ENCODE data around the gene PRMT2. TPM values are rescaled to one million over a fixed set of nuclear protein-coding genes. Genes with fewer than 3 reads are reported as not detected.

PRMT2 gene
- total RNA-seq, 1 experiment from 2014 or later, result 86.4 TPM

- Histone ChIP-seq H3K27me3 (replicated peaks; ENCODE audit: insufficient read depth, low read depth, low read length, poor library complexity) (no peaks in the 10 kb centered on the region), H3K36me3 (ENCODE audit: insufficient read depth, low read length, poor library complexity, severe bottlenecking) (no peaks in the 10 kb centered on the region), H3K4me3 (ENCODE audit: low read depth, low read length, poor library complexity, severe bottlenecking) (no peak overlapping the region), H3K27ac (ENCODE audit: low read depth, low read length, poor library complexity, severe bottlenecking) (no peak overlapping the region), H3K4me1 (ENCODE audit: insufficient read depth, low read length, poor library complexity, severe bottlenecking) (peaks cover 8% of the 10 kb centered on the region), H3K9me3 (ENCODE audit: low read depth, low read length, poor library complexity, severe bottlenecking) (no peaks in the 10 kb centered on the region)
- POLR2A ChIA-PET (ENCODE audit: low non-redundant PET), result no interaction called here
- no TSS peak for BruUV-seq (replicated peaks)
- TF ChIP-seq CTCF (conservative IDR thresholded peaks at IDR 0.05; ENCODE audit: low read depth, low read length) (no peak), EZH2 (IDR thresholded peaks at IDR 0.05; ENCODE audit: borderline replicate concordance, low read depth, low read length, poor library complexity, severe bottlenecking) (no peak)
- intact Hi-C loops (cut with micrococcal nuclease; ENCODE audit: unreplicated experiment), result no loop called here
- CTCF ChIA-PET, result no interaction called here
- no peak for DNase-seq (ENCODE audit: low spot score)
These were observed 29.1 kb upstream of the PRMT2 start for GRCh38 chr21:46606427-46606813.

GRCh38 chr21:46607636-46608035, 27.8 kb upstream of the PRMT2 start:
- no peak for DNase-seq (ENCODE audit: low spot score)
- TF ChIP-seq CTCF (conservative IDR thresholded peaks at IDR 0.05; ENCODE audit: low read depth, low read length), result no peak
- no peak for TF ChIP-seq EZH2 (IDR thresholded peaks at IDR 0.05; ENCODE audit: borderline replicate concordance, low read depth, low read length, poor library complexity, severe bottlenecking)
- Histone ChIP-seq H3K4me3 (ENCODE audit: low read depth, low read length, poor library complexity, severe bottlenecking) (no peak overlapping the region), H3K9me3 (ENCODE audit: low read depth, low read length, poor library complexity, severe bottlenecking) (no peaks in the 10 kb centered on the region), H3K36me3 (ENCODE audit: insufficient read depth, low read length, poor library complexity, severe bottlenecking) (no peaks in the 10 kb centered on the region), H3K4me1 (ENCODE audit: insufficient read depth, low read length, poor library complexity, severe bottlenecking) (peaks cover 8% of the 10 kb centered on the region), H3K27ac (ENCODE audit: low read depth, low read length, poor library complexity, severe bottlenecking) (no peak overlapping the region), H3K27me3 (replicated peaks; ENCODE audit: insufficient read depth, low read depth, low read length, poor library complexity) (no peaks in the 10 kb centered on the region)
- no TSS peak for BruUV-seq (replicated peaks)
- ChIA-PET POLR2A (ENCODE audit: low non-redundant PET) (no interaction called here), CTCF (no interaction called here)
- intact Hi-C loops (cut with micrococcal nuclease; ENCODE audit: unreplicated experiment), result no loop called here

- intact Hi-C loops (cut with micrococcal nuclease; ENCODE audit: unreplicated experiment), result no loop called here
- Histone ChIP-seq H3K36me3 (ENCODE audit: insufficient read depth, low read length, poor library complexity, severe bottlenecking) (no peaks in the 10 kb centered on the region), H3K4me3 (ENCODE audit: low read depth, low read length, poor library complexity, severe bottlenecking) (no peak overlapping the region), H3K27ac (ENCODE audit: low read depth, low read length, poor library complexity, severe bottlenecking) (no peak overlapping the region), H3K9me3 (ENCODE audit: low read depth, low read length, poor library complexity, severe bottlenecking) (no peaks in the 10 kb centered on the region), H3K27me3 (replicated peaks; ENCODE audit: insufficient read depth, low read depth, low read length, poor library complexity) (no peaks in the 10 kb centered on the region), H3K4me1 (ENCODE audit: insufficient read depth, low read length, poor library complexity, severe bottlenecking) (peaks cover 8% of the 10 kb centered on the region)
- BruUV-seq (replicated peaks), result no TSS peak
- TF ChIP-seq CTCF (conservative IDR thresholded peaks at IDR 0.05; ENCODE audit: low read depth, low read length) (no peak), EZH2 (IDR thresholded peaks at IDR 0.05; ENCODE audit: borderline replicate concordance, low read depth, low read length, poor library complexity, severe bottlenecking) (no peak)
- POLR2A ChIA-PET (ENCODE audit: low non-redundant PET), result no interaction called here
- CTCF ChIA-PET, result no interaction called here
- DNase-seq (ENCODE audit: low spot score), result no peak
These were observed 26.8 kb upstream of the PRMT2 start for GRCh38 chr21:46608672-46609111.
